ENCODE measurements around the gene FYN. TPM values are rescaled to one million over a fixed set of nuclear protein-coding genes. Genes with fewer than 3 reads are reported as not detected.

The FYN gene
- total and polyA plus RNA-seq, 9 of the 15 experiments (the other 6 are each of a cell fraction or from before 2014, with no cell fraction given), result 2.9 to 22.1 (median 11.4) TPM

DNA sequence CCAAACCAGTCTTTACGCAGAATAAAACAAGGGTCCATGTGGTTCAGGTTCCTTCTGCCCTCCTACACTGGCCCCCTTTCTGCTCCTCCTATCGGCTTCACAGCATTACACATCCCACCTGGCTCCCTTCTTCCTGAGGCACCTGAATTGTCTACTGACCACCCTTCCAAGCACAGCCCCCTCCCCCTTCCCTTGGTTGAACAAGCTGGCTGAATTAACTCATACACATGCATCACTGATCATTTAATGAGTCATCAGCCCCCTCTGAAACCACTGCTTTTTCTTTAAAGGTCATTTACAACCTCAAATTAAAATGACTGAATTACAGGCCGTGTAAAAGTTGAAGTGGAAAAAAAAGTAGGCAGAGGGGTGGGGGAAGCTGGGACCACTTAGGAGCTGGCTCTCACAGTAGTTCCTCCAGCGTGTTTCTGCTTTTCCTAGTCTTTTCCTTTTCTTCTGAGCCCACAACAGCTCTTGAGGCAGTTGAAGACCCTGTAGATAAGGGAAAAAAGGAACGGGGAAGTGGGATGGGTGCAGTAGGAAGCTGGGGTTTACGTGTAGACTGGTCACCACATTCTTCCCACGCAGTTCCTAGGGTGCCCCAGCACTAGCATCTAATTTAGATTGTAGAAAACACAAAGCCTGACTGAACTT, 67.6 kb downstream of the FYN start (continued):
- TF ChIP-seq STAT5B (CRISPR knock-in tag; IDR thresholded peaks at IDR 0.05) (no peak), ZNF408 (CRISPR knock-in tag; IDR thresholded peaks at IDR 0.05; ENCODE audit: low read depth) (no peak), ERF (CRISPR knock-in tag; IDR thresholded peaks at IDR 0.05) (0 out of 2 replicates have a peak, but pooled peaks have one; percentile 1), ZNF57 (CRISPR knock-in tag; IDR thresholded peaks at IDR 0.05) (no peak), THRAP3 (IDR thresholded peaks at IDR 0.05; ENCODE audit: borderline replicate concordance) (no peak), RCOR1 (IDR thresholded peaks at IDR 0.05; ENCODE audit: borderline replicate concordance in 1 of 2, low read depth in 2 of 2, low read length in 2 of 2) (no peak), FOSL1 (tag; conservative IDR thresholded peaks at IDR 0.05) (peak; percentile 65), SPI1 (IDR thresholded peaks at IDR 0.05; ENCODE audit: borderline replicate concordance, low read depth, low read length) (peak; percentile 31; the same call in 1 of the 2 replicates)
- TF ChIP-seq, protein P1, sequence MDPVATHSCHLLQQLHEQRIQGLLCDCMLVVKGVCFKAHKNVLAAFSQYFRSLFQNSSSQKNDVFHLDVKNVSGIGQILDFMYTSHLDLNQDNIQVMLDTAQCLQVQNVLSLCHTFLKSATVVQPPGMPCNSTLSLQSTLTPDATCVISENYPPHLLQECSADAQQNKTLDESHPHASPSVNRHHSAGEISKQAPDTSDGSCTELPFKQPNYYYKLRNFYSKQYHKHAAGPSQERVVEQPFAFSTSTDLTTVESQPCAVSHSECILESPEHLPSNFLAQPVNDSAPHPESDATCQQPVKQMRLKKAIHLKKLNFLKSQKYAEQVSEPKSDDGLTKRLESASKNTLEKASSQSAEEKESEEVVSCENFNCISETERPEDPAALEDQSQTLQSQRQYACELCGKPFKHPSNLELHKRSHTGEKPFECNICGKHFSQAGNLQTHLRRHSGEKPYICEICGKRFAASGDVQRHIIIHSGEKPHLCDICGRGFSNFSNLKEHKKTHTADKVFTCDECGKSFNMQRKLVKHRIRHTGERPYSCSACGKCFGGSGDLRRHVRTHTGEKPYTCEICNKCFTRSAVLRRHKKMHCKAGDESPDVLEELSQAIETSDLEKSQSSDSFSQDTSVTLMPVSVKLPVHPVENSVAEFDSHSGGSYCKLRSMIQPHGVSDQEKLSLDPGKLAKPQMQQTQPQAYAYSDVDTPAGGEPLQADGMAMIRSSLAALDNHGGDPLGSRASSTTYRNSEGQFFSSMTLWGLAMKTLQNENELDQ (CRISPR knock-in tag; IDR thresholded peaks at IDR 0.05; ENCODE audit: borderline replicate concordance), result no peak
- TF ChIP-seq, protein P2, sequence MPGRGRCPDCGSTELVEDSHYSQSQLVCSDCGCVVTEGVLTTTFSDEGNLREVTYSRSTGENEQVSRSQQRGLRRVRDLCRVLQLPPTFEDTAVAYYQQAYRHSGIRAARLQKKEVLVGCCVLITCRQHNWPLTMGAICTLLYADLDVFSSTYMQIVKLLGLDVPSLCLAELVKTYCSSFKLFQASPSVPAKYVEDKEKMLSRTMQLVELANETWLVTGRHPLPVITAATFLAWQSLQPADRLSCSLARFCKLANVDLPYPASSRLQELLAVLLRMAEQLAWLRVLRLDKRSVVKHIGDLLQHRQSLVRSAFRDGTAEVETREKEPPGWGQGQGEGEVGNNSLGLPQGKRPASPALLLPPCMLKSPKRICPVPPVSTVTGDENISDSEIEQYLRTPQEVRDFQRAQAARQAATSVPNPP (IDR thresholded peaks at IDR 0.05; ENCODE audit: borderline replicate concordance, insufficient read depth, insufficient read length), result no peak
- TF ChIP-seq, protein P3, sequence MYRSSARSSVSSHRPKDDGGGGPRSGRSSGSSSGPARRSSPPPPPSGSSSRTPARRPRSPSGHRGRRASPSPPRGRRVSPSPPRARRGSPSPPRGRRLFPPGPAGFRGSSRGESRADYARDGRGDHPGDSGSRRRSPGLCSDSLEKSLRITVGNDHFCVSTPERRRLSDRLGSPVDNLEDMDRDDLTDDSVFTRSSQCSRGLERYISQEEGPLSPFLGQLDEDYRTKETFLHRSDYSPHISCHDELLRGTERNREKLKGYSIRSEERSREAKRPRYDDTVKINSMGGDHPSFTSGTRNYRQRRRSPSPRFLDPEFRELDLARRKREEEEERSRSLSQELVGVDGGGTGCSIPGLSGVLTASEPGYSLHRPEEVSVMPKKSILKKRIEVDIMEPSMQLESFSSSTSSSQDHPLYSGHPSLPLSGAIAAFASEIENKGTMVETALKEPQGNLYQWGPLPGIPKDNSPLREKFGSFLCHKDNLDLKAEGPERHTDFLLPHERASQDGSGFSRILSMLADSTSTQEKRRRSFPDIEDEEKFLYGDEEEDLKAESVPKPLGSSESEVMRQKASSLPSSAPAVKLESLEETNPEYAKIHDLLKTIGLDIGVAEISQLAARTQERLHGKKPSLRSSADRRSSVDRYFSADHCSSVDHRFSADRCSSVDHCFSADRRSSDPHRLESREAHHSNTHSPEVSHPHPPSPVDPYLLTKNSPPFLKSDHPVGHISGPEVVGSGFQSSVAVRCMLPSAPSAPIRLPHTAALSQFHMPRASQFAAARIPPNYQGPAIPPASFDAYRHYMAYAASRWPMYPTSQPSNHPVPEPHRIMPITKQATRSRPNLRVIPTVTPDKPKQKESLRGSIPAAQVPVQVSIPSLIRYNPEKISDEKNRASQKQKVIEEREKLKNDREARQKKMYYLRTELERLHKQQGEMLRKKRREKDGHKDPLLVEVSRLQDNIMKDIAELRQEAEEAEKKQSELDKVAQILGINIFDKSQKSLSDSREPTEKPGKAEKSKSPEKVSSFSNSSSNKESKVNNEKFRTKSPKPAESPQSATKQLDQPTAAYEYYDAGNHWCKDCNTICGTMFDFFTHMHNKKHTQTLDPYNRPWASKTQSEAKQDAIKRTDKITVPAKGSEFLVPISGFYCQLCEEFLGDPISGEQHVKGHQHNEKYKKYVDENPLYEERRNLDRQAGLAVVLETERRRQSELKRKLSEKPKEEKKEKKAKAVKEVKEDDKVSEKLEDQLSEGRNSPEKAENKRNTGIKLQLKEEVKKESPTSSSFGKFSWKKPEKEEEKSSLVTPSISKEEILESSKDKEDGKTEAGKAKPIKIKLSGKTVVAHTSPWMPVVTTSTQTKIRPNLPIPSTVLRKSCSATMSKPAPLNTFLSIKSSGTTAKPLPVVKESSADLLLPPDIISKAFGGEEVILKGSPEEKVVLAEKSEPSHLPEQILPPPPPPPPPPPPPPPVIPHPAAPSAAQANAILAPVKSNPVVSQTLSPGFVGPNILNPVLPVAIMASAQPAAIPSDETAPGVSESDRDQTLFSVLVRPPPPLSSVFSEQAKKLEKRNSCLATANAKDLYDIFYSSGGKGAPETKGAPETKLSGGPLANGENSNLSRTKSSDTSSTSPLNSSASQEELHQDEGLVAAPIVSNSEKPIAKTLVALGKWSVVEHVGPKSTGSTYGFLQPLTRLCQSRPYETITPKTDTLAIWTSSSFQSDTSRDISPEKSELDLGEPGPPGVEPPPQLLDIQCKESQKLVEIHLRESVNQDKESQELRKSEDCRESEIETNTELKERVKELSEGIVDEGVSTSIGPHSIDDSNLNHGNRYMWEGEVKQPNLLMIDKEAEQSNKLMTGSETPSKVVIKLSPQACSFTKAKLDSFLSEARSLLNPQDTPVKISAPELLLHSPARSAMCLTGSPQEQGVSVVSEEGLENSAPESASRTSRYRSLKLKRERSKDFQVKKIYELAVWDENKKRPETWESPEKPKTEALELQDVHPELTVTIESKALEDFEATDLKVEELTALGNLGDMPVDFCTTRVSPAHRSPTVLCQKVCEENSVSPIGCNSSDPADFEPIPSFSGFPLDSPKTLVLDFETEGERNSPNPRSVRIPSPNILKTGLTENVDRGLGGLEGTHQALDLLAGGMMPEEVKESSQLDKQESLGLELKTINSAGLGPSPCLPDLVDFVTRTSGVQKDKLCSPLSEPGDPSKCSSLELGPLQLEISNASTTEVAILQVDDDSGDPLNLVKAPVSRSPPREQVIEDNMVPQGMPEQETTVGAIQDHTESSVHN (IDR thresholded peaks at IDR 0.05; ENCODE audit: borderline replicate concordance in 1 of 2, low read depth in 1 of 2), result 0 out of 4 replicates have a peak, but pooled peaks of 1 of the 2 experiments have one; percentile 41
- TF ChIP-seq, protein P4, sequence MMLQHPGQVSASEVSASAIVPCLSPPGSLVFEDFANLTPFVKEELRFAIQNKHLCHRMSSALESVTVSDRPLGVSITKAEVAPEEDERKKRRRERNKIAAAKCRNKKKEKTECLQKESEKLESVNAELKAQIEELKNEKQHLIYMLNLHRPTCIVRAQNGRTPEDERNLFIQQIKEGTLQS (IDR thresholded peaks at IDR 0.05), result peak; percentile 79
- TF ChIP-seq, protein P4 (CRISPR knock-in tag; conservative IDR thresholded peaks at IDR 0.05), result no peak

Data from K562 (cell line).